ENCODE data around the gene COPG2.
"Not testable (repeated sequence)": the region's sequence is repeated elsewhere in the genome, so short reads cannot be mapped to it uniquely, and the experiment has no call there.

Gene COPG2

DNA sequence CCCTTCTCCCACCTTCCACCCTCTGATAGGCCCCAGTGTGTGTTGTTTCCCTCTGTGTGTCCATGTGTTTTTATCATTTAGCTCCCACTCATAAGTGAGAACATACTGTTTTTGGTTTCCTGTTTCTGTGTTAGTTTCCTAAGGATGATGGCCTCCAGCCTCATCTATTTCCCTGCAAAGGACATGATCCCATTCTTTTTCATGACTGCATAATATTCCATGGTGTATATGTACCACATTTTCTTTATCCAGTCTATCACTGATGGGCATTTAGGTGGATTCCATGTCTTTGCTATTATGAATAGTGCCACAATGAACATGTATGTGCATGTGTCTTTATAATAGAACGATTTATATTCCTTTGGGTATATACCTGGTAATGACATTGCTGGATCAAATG lies 23.8 kb upstream of the COPG2 start:
- H3K9me3 ChIP-seq (ENCODE audit: control insufficient read depth, insufficient read depth, low read depth, low read length), result peaks cover 37% of the 10 kb centered on the region
- H3K4me1 ChIP-seq (ENCODE audit: control insufficient read depth, insufficient read depth, low read length); H3K27me3 ChIP-seq (ENCODE audit: control insufficient read depth, insufficient read depth, low read length); H3K27ac ChIP-seq (ENCODE audit: low read depth, low read length); H3K36me3 ChIP-seq (ENCODE audit: control insufficient read depth, insufficient read depth, low read length); H3K4me3 ChIP-seq (ENCODE audit: low read depth, low read length); H3K9ac ChIP-seq (ENCODE audit: low read length): not testable (repeated sequence)

DNA sequence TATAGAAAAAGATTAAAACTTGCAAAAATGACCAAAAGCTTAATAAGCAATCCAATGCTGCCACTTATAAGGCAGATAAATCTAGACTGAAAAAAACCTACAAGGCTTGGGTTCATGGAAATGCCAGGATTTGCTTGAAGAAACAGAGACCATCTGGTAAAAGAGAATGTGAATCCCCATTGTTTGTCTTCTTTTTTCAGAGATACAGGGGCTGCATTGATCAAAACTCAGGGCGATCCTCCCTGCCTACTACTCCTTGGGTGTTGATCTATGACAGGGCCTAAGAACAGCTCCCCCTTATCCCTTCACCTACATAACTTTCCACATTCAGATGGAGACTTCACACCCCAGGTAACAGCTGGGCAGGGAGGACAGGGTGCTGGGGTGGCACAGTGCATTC lies 21.1 kb upstream of the COPG2 start:
- Histone ChIP-seq H3K4me3 (ENCODE audit: low read depth, low read length) (no peak overlapping the region), H3K9ac (ENCODE audit: low read length) (no peak overlapping the region), H3K36me3 (ENCODE audit: control insufficient read depth, insufficient read depth, low read length) (no peaks in the 10 kb centered on the region), H3K27ac (ENCODE audit: low read depth, low read length) (no peak overlapping the region), H3K27me3 (ENCODE audit: control insufficient read depth, insufficient read depth, low read length) (no peaks in the 10 kb centered on the region), H3K9me3 (ENCODE audit: control insufficient read depth, insufficient read depth, low read depth, low read length) (peaks cover 37% of the 10 kb centered on the region), H3K4me1 (ENCODE audit: control insufficient read depth, insufficient read depth, low read length) (no peaks in the 10 kb centered on the region)

DNA sequence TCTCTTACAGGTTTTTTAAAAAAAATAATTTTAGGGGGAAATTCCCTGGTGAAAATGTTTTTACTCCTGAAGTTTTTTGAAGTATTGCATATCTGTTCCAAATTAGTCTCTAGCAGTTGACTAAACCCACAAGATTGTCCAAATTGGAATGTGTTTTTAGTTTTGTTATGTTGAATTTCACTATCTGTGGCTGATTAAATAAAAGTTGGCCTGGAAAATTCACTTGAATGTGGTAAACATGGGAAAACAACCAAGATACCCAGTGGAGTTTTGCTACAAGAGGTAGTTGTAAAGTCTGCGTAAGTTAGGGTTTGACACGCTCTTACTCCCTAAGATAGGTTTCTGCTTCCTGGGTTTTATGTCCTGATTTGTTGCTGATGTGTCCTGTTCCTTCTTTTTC lies 14.5 kb upstream of the COPG2 start:
- no peaks in the 10 kb centered on the region for H3K27me3 ChIP-seq (ENCODE audit: control insufficient read depth, insufficient read depth, low read length)
- H3K27ac ChIP-seq (ENCODE audit: low read depth, low read length), result no peak overlapping the region
- H3K4me1 ChIP-seq (ENCODE audit: control insufficient read depth, insufficient read depth, low read length), result no peaks in the 10 kb centered on the region
- no peaks in the 10 kb centered on the region for H3K36me3 ChIP-seq (ENCODE audit: control insufficient read depth, insufficient read depth, low read length)
- no peak overlapping the region for H3K4me3 ChIP-seq (ENCODE audit: low read depth, low read length)
- H3K9ac ChIP-seq (ENCODE audit: low read length), result no peak overlapping the region
- 0 out of 2 replicates have a peak, but pooled peaks cover 4% of the 10 kb centered on the region for H3K9me3 ChIP-seq (ENCODE audit: control insufficient read depth, insufficient read depth, low read depth, low read length)

DNA sequence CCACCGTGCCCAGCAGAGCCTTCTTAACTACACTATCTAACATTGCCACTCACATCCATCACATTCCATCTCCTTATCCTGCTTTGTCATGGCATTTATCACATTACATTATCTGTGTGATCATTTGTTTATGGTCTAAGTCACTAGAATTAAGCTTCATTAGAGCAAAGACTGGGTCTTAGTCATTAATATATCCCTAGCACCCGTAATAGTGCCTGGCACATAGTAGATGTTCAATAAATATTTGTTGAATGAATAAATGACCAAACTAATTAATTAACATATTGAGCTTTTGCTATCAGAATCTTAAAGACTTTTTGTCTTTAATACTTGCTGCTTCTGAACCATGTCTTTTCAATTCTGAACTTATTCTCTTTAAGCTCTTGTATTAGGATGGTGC lies 5.9 kb upstream of the COPG2 start:
- no peaks in the 10 kb centered on the region for H3K9me3 ChIP-seq (ENCODE audit: control insufficient read depth, insufficient read depth, low read depth, low read length)
- no peak overlapping the region for H3K4me3 ChIP-seq (ENCODE audit: low read depth, low read length)
- no peaks in the 10 kb centered on the region for H3K36me3 ChIP-seq (ENCODE audit: control insufficient read depth, insufficient read depth, low read length)
- H3K9ac ChIP-seq (ENCODE audit: low read length), result no peak overlapping the region
- 0 out of 2 replicates have a peak, but pooled peaks cover 5% of the 10 kb centered on the region for H3K27me3 ChIP-seq (ENCODE audit: control insufficient read depth, insufficient read depth, low read length)
- no peaks in the 10 kb centered on the region for H3K4me1 ChIP-seq (ENCODE audit: control insufficient read depth, insufficient read depth, low read length)
- H3K27ac ChIP-seq (ENCODE audit: low read depth, low read length), result no peak overlapping the region

DNA sequence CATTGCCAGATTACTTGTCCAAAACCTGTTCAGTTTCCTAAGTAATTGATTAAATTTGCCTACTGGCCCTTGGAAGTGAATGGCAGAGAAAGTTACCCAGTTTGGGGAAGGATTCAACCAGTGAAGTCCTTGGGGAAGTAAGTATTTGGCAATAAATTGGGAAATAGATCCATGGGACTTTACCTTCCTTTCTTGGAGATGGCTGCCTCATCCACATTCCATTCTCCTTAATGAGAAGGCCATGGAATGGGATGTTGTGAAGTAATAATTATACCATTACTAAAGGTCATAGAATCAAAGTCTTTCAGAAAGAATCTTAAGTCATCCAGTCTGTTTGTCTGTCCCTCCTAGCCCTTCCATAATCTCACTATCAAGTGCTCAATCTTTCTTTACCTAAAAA lies 4.5 kb upstream of the COPG2 start:
- Histone ChIP-seq H3K4me3 (ENCODE audit: low read depth, low read length) (no peak overlapping the region), H3K9ac (ENCODE audit: low read length) (no peak overlapping the region), H3K4me1 (ENCODE audit: control insufficient read depth, insufficient read depth, low read length) (no peaks in the 10 kb centered on the region), H3K27me3 (ENCODE audit: control insufficient read depth, insufficient read depth, low read length) (0 out of 2 replicates have a peak, but pooled peaks cover 8% of the 10 kb centered on the region), H3K36me3 (ENCODE audit: control insufficient read depth, insufficient read depth, low read length) (no peaks in the 10 kb centered on the region), H3K27ac (ENCODE audit: low read depth, low read length) (no peak overlapping the region), H3K9me3 (ENCODE audit: control insufficient read depth, insufficient read depth, low read depth, low read length) (no peaks in the 10 kb centered on the region)

DNA sequence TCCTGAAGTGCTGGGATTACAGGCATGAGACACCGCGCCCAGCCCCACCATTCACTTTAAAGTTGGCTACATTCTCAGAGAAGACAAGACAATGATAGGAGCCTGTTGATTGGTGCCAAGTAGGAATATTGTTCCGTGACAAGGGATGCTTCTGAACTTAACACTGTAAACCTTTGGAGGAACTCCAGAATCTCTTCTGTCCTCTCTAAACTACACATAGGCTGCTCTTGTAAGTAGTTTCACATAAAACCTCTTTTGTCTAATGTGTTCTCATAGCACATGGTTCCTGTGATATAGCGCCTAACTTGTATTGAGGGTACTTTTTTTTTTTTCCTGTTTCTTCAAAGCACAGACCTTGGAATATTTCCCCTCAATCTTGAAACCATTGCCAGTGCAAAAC lies 3.6 kb upstream of the COPG2 start:
- Histone ChIP-seq H3K27me3 (ENCODE audit: control insufficient read depth, insufficient read depth, low read length) (0 out of 2 replicates have a peak, but pooled peaks cover 8% of the 10 kb centered on the region), H3K9ac (ENCODE audit: low read length) (no peak overlapping the region), H3K4me3 (ENCODE audit: low read depth, low read length) (no peak overlapping the region), H3K9me3 (ENCODE audit: control insufficient read depth, insufficient read depth, low read depth, low read length) (no peaks in the 10 kb centered on the region), H3K4me1 (ENCODE audit: control insufficient read depth, insufficient read depth, low read length) (peaks cover 5% of the 10 kb centered on the region; the same call in 1 of the 2 replicates), H3K36me3 (ENCODE audit: control insufficient read depth, insufficient read depth, low read length) (no peaks in the 10 kb centered on the region), H3K27ac (ENCODE audit: low read depth, low read length) (no peak overlapping the region)

DNA sequence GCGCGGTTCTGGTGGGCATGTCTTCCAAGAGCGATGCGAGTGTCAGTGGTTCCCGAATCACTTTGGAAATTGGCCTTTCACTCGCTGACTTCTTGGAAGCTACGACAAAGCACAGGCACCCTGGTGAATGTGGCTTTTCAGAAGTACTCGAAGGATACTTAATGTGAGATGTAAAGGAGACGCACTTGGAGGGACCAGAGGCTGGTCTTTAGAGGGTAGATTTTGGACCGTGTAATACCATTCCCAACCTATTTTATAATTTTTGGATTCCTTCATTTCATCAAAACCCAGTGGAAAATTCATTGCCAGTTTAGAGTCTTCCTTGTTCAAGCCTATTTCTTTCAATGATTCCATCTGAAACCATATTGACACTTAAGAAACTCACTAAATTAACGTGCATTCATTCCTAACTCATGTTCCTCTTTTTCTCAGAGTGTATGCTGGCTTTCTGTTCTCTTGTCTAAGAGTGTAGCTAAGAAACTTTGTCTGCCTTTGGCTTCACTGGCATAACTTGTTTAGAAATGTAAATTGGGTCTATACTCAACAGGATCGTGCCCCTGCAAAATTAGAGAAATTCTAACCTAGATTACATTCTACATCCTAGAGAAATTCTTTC lies 645 bp upstream of the COPG2 start:
- H3K27ac ChIP-seq (ENCODE audit: low read depth, low read length), result no peak overlapping the region

DNA sequence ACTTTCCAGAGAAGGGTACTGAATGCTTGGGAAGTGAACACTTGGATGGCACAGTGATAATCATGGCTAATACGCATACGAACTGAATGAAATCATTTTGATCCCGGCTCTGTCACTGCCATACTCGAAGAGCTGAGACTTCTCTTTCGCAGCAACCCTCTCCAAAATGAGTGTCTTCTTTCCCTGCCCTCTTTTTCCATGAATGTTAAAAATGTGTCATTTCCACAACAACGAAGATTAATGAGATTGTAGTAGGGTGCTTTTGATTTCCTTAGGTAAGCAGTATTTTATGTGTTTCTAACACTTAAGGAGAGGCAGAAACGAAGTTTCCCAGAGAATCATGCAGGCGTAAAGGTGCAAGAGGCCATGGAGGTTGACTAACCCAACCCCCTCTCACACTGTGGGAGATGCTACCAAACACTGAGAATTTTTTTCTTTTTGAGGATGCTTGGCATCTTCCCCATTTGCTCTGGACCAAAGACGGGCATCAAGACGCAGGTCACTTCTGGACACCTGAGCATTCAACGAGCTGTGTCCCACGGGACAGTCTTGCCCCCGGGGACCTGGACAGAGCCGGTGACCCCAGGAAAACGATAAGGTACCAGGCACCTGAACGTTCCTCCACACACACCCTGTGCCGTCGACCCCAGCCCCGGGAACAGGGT lies 823 bp downstream of the COPG2 start:
- Histone ChIP-seq H3K27ac (ENCODE audit: low read depth, low read length) (no peak overlapping the region), H3K9me3 (ENCODE audit: control insufficient read depth, insufficient read depth, low read depth, low read length) (no peaks in the 10 kb centered on the region), H3K4me3 (ENCODE audit: low read depth, low read length) (peak overlapping the region; percentile 100), H3K4me1 (ENCODE audit: control insufficient read depth, insufficient read depth, low read length) (peaks cover 5% of the 10 kb centered on the region; the same call in 1 of the 2 replicates), H3K9ac (ENCODE audit: low read length) (peak overlapping the region; percentile 82), H3K36me3 (ENCODE audit: control insufficient read depth, insufficient read depth, low read length) (peaks cover 25% of the 10 kb centered on the region), H3K27me3 (ENCODE audit: control insufficient read depth, insufficient read depth, low read length) (0 out of 2 replicates have a peak, but pooled peaks cover 6% of the 10 kb centered on the region)

More for the DNA sequence above, 645 bp upstream of the COPG2 start:
- Histone ChIP-seq H3K36me3 (ENCODE audit: control insufficient read depth, insufficient read depth, low read length) (peaks cover 14% of the 10 kb centered on the region), H3K4me3 (ENCODE audit: low read depth, low read length) (peak overlapping the region; percentile 100), H3K27me3 (ENCODE audit: control insufficient read depth, insufficient read depth, low read length) (0 out of 2 replicates have a peak, but pooled peaks cover 8% of the 10 kb centered on the region), H3K9me3 (ENCODE audit: control insufficient read depth, insufficient read depth, low read depth, low read length) (no peaks in the 10 kb centered on the region), H3K9ac (ENCODE audit: low read length) (peak overlapping the region; percentile 74), H3K4me1 (ENCODE audit: control insufficient read depth, insufficient read depth, low read length) (peaks cover 5% of the 10 kb centered on the region; the same call in 1 of the 2 replicates)

DNA sequence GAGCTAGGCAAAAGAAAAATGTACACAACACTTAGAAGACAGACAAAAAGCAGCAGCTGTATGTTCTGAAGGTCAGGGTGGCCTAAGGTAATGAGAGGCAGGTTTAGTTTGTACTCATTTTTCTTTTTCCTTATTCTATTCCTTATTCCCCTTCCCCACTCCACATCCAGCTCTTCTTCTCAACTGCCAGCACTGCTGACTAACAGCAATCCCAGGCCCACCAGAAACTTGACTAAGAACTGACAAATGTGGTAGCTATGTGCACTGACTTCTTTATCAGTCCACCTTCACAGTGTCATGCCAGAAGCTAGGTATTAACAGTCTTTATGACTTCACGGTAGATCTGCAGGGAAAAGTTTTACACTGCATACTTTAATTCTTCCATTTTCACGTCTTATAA lies 6.1 kb downstream of the COPG2 start:
- Histone ChIP-seq H3K36me3 (ENCODE audit: control insufficient read depth, insufficient read depth, low read length) (peaks cover 59% of the 10 kb centered on the region), H3K9ac (ENCODE audit: low read length) (no peak overlapping the region), H3K4me3 (ENCODE audit: low read depth, low read length) (no peak overlapping the region), H3K27ac (ENCODE audit: low read depth, low read length) (no peak overlapping the region), H3K27me3 (ENCODE audit: control insufficient read depth, insufficient read depth, low read length) (no peaks in the 10 kb centered on the region), H3K4me1 (ENCODE audit: control insufficient read depth, insufficient read depth, low read length) (peaks cover 1% of the 10 kb centered on the region; the same call in 1 of the 2 replicates), H3K9me3 (ENCODE audit: control insufficient read depth, insufficient read depth, low read depth, low read length) (no peaks in the 10 kb centered on the region)

DNA sequence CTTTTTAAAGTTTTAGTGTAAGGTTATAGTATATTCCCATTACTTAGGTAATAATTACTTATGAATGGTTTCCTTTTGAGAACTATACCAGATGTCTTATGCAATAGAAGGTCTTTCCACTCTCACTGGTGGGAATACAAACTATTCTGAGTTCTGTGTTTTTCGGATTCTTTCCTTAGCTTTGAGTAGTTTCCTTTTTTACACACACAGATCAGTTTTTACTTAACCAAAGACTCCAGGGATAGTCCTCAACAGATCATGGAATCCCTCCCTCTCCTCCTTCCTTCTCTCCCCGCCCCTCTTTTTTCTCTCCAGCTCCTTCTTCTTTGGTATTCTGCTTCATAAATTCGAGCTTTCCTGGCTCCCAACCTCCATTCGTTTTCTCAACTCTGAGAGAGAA lies 13.3 kb downstream of the COPG2 start:
- Histone ChIP-seq H3K9me3 (ENCODE audit: control insufficient read depth, insufficient read depth, low read depth, low read length) (no peaks in the 10 kb centered on the region), H3K4me3 (ENCODE audit: low read depth, low read length) (no peak overlapping the region), H3K9ac (ENCODE audit: low read length) (no peak overlapping the region), H3K4me1 (ENCODE audit: control insufficient read depth, insufficient read depth, low read length) (no peaks in the 10 kb centered on the region), H3K27me3 (ENCODE audit: control insufficient read depth, insufficient read depth, low read length) (no peaks in the 10 kb centered on the region), H3K36me3 (ENCODE audit: control insufficient read depth, insufficient read depth, low read length) (peaks cover 22% of the 10 kb centered on the region), H3K27ac (ENCODE audit: low read depth, low read length) (no peak overlapping the region)

DNA sequence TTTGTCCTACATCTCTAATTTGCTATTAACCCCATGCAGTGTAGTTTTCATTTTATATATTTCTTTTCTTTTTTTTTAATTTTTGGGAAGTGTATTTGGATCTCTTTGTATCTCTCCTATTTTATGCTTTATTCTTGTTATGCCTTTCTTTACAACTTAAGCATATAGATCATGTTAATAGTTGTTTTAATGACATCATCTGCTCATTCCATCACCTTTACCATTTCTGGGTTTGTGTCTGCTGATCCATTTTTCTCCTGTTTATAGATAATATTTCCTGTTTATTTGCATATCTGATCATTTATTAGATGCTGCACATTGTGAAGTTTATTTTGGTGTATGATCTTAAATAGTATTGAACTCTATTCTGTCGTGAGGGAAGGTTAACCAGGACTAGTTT lies 13.7 kb downstream of the COPG2 start:
- Histone ChIP-seq H3K9me3 (ENCODE audit: control insufficient read depth, insufficient read depth, low read depth, low read length) (no peaks in the 10 kb centered on the region), H3K4me1 (ENCODE audit: control insufficient read depth, insufficient read depth, low read length) (no peaks in the 10 kb centered on the region), H3K4me3 (ENCODE audit: low read depth, low read length) (no peak overlapping the region), H3K36me3 (ENCODE audit: control insufficient read depth, insufficient read depth, low read length) (peaks cover 18% of the 10 kb centered on the region), H3K9ac (ENCODE audit: low read length) (no peak overlapping the region), H3K27ac (ENCODE audit: low read depth, low read length) (no peak overlapping the region), H3K27me3 (ENCODE audit: control insufficient read depth, insufficient read depth, low read length) (no peaks in the 10 kb centered on the region)

Measured in HUES6 (cell line).